ENCODE measurements around the gene NCSTN.

Gene NCSTN

DNA sequence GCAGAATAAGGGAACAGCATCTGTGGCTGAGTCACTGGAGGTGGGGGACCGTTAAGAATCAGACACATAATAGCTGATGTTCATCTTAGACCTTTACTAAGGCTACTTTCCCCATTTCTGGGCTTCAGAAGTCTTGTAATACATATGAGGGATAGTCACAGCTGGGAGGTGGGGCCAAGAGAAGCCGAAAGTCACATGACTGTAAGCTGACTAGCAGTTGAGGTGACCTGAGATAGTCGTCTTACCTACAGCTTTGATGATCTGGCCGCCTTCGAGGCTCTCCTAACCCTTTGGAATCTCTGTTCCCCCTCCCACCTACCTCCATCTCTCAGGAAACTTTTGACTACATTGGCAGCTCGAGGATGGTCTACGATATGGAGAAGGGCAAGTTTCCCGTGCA is 9.4 kb downstream of the NCSTN start:
- no peak for DNase-seq

- no peak for DNase-seq
These were observed 10.0 kb downstream of the NCSTN start for GRCh38 chr1:160353223-160353622.

- DNase-seq = no peak
These were observed 11.3 kb downstream of the NCSTN start for GRCh38 chr1:160354388-160354985.

- DNase-seq = no peak
These were observed 14.3 kb downstream of the NCSTN start for GRCh38 chr1:160357286-160358002.

DNA sequence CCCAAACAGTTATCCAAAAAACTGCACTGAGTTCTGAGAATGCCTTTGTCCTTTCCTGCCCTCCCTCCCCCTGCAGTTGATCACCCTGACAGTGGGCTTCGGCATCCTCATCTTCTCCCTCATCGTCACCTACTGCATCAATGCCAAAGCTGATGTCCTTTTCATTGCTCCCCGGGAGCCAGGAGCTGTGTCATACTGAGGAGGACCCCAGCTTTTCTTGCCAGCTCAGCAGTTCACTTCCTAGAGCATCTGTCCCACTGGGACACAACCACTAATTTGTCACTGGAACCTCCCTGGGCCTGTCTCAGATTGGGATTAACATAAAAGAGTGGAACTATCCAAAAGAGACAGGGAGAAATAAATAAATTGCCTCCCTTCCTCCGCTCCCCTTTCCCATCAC is 14.9 kb downstream of the NCSTN start:
- no peak for DNase-seq

DNA sequence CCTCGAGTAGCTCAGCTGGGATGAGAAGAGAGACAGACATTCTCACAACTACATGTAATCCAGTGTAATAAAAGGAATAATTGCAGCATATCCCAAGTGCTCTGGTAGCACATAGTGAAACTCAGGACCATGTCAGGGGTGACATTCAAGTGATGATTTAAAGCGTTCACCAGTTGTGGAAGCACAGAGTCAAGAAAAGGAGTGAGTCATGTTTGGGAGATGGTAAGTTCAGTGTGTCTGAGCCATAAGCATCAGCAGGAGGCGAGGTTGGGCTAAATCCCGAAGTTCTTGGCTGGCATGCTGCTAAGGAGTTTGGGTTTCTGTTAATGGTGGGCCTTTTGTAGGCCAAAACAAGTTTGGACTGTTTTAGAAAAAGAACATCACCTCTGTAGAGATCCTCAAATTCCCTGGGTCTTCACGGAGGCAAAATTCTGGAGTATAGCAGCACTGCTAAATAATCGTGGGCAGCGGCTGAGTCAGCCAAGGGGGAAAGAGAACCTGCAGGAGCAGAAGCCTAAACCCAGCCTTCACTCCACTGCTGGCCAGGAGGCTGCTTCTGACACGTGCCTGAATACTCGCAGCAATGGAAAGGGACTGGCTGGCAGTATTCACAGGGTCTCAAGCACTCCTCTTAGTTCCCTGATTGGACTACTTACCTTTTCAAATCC is 16.5 kb downstream of the NCSTN start:
- DNase-seq = no peak

GRCh38 chr1:160360227-160360695 is 17.1 kb downstream of the NCSTN start:
- no peak for DNase-seq

- DNase-seq = no peak
These were observed 18.0 kb downstream of the NCSTN start for GRCh38 chr1:160361199-160361598.

DNA sequence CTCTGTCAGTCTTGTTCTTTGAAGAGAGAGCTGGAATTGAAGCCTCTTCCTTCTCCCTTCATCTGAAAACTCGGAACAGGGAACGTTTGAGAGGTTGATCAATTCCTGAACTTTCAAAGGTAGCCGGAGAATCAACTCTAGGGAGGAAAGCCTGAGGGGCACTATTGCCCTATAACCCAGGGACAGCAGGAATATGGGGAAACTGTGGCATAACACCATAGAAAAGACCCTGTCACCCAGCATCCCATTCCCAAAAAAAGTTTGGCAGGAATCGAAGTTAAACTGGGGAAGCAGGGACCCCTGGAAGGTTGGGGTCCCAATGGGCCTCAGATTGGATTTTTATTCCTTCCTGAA is 18.6 kb downstream of the NCSTN start:
- DNase-seq = no peak

DNA sequence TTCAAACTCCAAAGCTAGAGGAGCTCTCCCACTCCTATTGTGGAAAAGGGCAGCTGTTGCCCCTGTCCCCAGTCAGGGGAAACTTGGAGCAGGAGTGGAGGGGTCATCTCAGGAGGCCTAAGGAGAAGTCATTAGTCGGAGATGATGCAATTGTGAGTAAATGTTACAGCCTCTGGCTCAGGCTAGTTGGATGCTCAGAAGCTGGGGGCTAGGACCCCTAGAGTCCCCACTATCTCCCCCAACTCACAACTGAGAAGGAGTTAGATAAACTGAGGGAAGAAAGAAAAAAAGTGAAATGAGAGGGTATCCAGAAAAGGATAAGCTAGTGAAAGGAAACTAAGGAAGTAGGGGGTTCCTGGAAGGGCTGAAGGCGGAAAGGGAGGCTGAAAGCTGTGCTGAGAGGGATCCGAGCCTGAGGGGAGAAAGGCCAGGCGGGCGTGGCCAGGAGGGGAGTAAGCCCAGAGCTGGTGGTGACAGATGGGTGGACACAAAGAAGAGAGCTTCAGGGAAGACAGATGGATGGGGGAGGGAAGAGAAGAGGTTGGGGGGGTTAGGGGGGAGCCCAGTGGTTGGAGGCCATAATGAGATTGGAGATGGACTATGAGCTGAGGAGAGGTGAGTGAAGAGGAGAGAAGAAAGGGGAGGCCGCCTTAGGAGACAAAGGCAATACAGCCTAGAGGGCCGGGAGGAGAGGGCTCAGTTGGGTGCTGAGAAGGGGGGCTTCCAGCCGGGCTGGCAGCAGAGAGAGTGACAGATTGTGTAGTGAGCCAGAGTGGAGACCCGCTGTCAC is 19.2 kb downstream of the NCSTN start:
- no peak for DNase-seq

GRCh38 chr1:160363010-160363409 is 19.8 kb downstream of the NCSTN start:
- DNase-seq = no peak

DNA sequence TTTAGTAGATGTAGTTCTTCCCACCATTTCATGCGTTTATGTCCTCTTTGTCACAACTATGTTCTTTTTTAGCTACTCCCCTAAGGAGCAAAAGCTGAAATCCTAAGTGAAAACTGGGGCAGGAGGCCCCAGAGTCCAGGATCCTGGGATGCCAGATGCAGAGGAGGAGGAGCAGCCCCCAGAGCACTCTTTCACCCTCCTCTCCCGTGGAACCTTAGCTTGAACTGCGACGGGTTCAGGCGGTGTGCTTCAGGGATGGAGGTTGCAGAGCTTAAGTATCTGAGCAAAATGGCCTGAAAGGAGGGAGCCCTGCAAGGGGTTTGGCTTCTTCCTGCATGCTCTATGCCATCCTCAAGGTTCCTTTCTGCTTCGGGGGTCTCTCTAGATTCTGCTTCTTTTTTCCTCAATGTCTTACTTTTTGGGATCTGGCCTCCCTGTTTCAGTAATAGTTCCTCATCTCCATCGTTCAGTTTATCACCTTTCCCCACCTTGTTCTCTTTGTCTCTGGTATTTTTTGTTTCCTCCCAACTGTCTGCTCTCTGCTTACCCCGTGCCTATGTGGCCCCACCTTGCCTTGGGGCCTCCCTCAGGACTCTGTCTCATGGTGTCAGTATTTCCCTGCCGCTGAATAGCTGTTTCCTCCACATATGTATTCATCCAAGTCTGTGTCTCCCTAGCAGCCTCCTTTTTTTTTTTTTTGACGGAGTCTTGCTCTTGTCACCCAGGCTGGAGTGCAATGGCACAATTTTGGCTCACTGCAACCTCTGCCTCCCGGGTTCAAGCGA is 21.0 kb downstream of the NCSTN start:
- DNase-seq = no peak

- DNase-seq = no peak
These were observed 22.1 kb downstream of the NCSTN start for GRCh38 chr1:160365325-160365724.

GRCh38 chr1:160366731-160367515 is 23.7 kb downstream of the NCSTN start, which contains the start of gene NHLH1:
TSS of gene NHLH1 (plus strand) at chr1:160367071. CDS start at chr1:160370732, 3,661 bp downstream.
- DNase-seq = no peak

DNA sequence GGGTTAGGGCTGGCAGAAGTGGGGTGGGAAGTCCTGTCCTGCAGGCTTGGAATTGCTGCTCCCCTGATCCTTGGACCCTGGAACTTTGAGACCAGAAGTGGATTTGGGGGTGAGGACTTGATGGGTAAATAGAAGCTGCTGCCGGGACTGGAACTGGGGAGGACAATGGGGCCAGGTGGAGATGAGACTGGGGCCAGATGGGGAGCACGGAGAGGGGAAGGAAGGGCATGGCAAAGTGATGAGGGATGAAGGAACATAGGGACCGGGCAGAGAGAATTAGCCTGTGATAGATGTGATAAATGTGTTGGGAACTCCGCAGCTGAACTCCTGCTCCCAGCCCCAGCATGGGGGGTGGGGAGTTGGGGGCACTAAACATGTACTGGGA is 24.3 kb downstream of the NCSTN start:
- no peak for DNase-seq

DNA sequence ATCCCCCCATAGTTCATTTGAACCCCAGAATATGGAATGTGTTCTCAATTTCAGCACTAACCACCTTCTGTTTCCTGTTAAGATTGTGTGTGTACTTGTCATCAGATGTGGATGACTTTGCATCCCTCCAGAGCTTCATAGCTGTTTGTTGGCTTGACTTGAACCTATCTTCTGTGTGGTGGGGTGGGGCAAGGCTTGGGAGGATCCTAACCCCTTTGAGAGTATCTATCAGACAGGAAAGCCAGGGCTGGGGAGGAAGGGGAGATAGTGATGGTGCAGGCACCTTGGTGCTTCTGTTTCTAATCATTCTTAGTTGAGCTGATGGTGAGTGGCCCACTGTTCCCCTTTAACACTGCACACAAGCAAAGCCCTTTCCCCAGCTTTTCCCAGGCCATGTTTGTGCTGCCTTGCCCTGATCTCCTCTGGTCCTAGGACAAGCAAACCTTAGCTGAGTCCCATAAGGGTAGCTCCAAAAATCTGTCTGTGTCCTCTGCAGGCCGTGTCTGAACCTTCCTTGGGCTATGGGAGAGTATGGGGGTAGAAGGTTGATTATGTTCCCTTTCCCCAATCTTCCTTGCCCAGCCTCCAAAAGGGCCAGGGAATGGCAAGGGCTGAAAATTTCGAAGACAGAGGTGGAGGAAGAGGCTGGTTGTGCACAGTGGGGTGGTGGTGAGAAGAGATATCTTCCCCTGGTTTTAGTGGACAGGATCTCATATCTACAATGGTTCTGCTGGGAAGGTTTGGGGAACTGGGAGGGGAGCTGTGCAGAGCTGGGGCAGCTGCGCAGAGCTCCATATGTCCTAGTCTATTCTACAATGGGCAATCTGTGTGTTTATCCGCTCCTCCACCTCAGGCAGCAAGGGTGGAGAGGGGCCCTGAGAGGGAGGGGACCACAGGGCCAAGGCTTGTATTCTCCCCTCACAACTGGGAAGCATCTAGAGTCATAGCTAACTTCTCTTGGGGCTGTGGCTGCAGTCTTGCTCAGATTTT is 25.0 kb downstream of the NCSTN start:
- DNase-seq = no peak

DNA sequence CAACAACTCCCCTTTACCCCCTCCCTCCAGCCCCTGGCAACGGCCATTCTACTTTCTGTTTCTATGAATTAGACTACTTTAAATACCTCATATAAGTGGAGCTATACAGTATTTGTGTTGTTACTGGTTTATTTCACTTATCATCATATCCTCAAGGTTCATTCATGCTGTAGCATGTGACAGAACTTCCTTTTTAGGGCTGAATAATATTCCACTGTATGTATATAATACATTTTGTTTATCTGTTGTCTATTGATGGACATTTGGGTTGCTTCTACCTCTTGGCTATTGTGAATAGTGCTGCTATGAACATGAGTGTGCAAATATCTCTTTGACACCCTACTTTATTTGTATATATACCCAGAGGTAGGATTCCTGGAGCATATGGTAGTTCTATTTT is 25.9 kb downstream of the NCSTN start:
- DNase-seq = no peak

DNA sequence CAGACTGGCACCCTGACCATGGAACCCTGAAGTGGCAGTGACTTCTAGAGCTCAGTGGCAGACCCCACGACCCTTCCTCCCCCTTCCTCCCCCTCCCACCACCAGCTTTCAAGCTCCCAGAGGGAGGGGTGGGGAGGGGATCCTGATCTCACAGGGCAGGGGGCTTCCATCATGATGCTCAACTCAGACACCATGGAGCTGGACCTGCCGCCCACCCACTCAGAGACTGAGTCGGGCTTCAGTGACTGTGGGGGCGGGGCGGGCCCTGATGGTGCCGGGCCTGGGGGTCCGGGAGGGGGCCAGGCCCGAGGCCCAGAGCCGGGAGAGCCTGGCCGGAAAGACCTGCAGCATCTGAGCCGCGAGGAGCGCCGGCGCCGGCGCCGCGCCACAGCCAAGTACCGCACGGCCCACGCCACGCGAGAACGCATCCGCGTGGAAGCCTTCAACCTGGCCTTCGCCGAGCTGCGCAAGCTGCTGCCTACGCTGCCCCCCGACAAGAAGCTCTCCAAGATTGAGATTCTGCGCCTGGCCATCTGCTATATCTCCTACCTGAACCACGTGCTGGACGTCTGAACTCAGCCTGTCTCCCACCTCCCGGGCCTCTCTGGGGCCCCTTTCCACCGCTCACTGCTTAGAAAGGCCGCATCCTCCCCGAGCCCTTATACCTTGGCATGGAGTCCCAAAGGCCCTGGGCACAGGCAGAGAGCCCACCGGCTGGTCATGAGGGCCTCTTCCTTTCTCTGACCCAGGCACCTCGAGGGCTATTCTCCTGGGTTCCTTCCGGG is 27.6 kb downstream of the NCSTN start:
- no peak for DNase-seq

GRCh38 chr1:160371346-160371631 is 28.1 kb downstream of the NCSTN start:
- DNase-seq = no peak

GRCh38 chr1:160371756-160372155 is 28.6 kb downstream of the NCSTN start:
- no peak for DNase-seq
